Hepatocyte (in vitro differentiated cells): Measurements from ENCODE around the gene CAPN15. TPM values are rescaled to one million over a fixed set of nuclear protein-coding genes. Genes with fewer than 3 reads are reported as not detected.

Experiments
- DNase-seq: peaks from one replicate; pipeline ENCODE4 v3.0.0-alpha.2; 2016; ENCODE audit warnings: low spot score
- H2AFZ ChIP-seq: fragments of 200-600 bp; sonication (generic); 2 replicates; pipeline ENCODE4 v1.6.0; 2016; ENCODE audit warnings: antibody characterized with exemption, mild to moderate bottlenecking
- H3K27ac ChIP-seq: fragments of 200-600 bp; sonication (generic); 2 replicates; pipeline ENCODE4 v1.5.1; 2016; ENCODE audit warnings: mild to moderate bottlenecking
- H3K27me3 ChIP-seq: fragments of 200-600 bp; sonication (generic); 2 replicates; pipeline ENCODE4 v1.6.1; 2016
- H3K36me3 ChIP-seq: fragments of 200-600 bp; sonication (generic); replicated peaks from 2 replicates; pipeline ENCODE4 v1.5.1; 2016; ENCODE audit warnings: low read depth; ENCODE audit not compliant: insufficient read depth
- H3K4me1 ChIP-seq: fragments of 200-600 bp; sonication (generic); 2 replicates; pipeline ENCODE4 v1.5.1; 2016; ENCODE audit warnings: mild to moderate bottlenecking, moderate library complexity; ENCODE audit not compliant: insufficient read depth
- H3K4me2 ChIP-seq: fragments of 200-600 bp; sonication (generic); 2 replicates; pipeline ENCODE4 v1.6.0; 2016
- H3K4me3 ChIP-seq: fragments of 200-600 bp; sonication (generic); 2 replicates; pipeline ENCODE4 v1.5.1; 2016; ENCODE audit warnings: mild to moderate bottlenecking
- H3K79me2 ChIP-seq: fragments of 200-600 bp; sonication (generic); 2 replicates; pipeline ENCODE4 v1.6.0; 2017; ENCODE audit warnings: mild to moderate bottlenecking
- H3K9me2 ChIP-seq: fragments of 200-600 bp; sonication (generic); replicated peaks from 2 replicates; pipeline ENCODE4 v1.6.0; 2017; ENCODE audit warnings: mild to moderate bottlenecking; ENCODE audit not compliant: insufficient read depth
- H3K9me3 ChIP-seq: fragments of 200-600 bp; sonication (generic); 2 replicates; pipeline ENCODE4 v1.5.1; 2016; ENCODE audit warnings: low read depth, mild to moderate bottlenecking
- H4K20me1 ChIP-seq: fragments of 200-600 bp; sonication (generic); 2 replicates; pipeline ENCODE4 v1.6.0; 2016; ENCODE audit warnings: mild to moderate bottlenecking; ENCODE audit not compliant: insufficient read depth, poor library complexity, severe bottlenecking
- EZH2 ChIP-seq: fragments of 200-600 bp; sonication (generic); IDR thresholded peaks from 2 replicates; pipeline ENCODE4 v1.6.1; 2016; ENCODE audit warnings: antibody characterized with exemption, mild to moderate bottlenecking, borderline replicate concordance
- EZH2phosphoT487 ChIP-seq: fragments of 200-600 bp; sonication (generic); IDR thresholded peaks from one replicate; pipeline ENCODE4 v1.6.1; 2018; ENCODE audit warnings: antibody characterized with exemption, mild to moderate bottlenecking, low read depth, moderate library complexity; ENCODE audit not compliant: unreplicated experiment, severe bottlenecking
- WGBS: methylation state at CpG from one replicate; pipeline ENCODE4 v1.1.6; 2016; ENCODE audit warnings: low lambda C conversion rate; ENCODE audit errors: missing lambda C conversion rate; 5-methylcytosine and 5-hydroxymethylcytosine counted together
- polyA plus RNA-seq: library from polyadenylated mRNA; unstranded; fragments of >200 nt; fragmentation: Nextera tagmentation; extraction: Ambion mirVana; gene quantifications from 2 replicates; pipeline ENCODE4 v1.2.1, GENCODE V29; 2016
- total RNA-seq: library from RNA; depleted of rRNA; stranded (reverse); fragments of >200 nt; gene quantifications from 2 replicates; pipeline ENCODE4 v1.2.3, GENCODE V29; 2014
- TF ChIP-seq, protein P1 (sequence below): fragments of 200-600 bp; sonication (generic); IDR thresholded peaks from 2 replicates; pipeline ENCODE4 v1.5.1; 2016; ENCODE audit warnings: antibody characterized with exemption, mild to moderate bottlenecking; ENCODE audit not compliant: poor library complexity

CAPN15 gene
- total and polyA plus RNA-seq, 2 experiments from 2014 or later: 41.7 to 42.7 TPM

DNA sequence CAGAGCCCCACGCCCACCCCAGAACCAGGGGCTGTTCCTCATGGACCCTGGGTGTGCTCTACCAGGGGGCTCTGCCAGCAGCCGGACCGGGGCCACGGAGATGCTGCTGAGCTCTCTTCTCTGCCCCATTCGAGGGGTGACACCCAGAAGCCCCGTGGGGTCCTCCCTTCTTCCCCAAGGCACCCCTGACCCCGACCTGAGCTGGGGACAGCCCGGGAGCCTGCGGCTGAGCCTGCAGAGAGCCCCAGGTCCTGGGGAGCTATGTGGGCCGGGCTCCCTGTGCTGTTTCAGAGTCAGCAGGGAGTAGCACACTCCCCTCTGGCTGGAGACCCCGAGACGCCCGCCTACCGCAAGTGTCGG, 31.5 kb downstream of the CAPN15 start:
- Histone ChIP-seq H3K4me2 (no peak overlapping the region), H3K9me3 (no peaks in the 10 kb centered on the region), H3K27ac (no peak overlapping the region), H4K20me1 (no peaks in the 10 kb centered on the region), H3K4me3 (no peak overlapping the region), H3K36me3 (no peaks in the 10 kb centered on the region), H3K9me2 (no peaks in the 10 kb centered on the region), H2AFZ (no peak overlapping the region), H3K4me1 (no peaks in the 10 kb centered on the region), H3K27me3 (peaks cover 30% of the 10 kb centered on the region), H3K79me2 (no peaks in the 10 kb centered on the region)
- WGBS: 75% methylated on average over 15 of the region's 15 CpGs
- DNase-seq: no peak
- TF ChIP-seq EZH2 (no peak), EZH2phosphoT487 (no peak)
- TF ChIP-seq, protein P1, sequence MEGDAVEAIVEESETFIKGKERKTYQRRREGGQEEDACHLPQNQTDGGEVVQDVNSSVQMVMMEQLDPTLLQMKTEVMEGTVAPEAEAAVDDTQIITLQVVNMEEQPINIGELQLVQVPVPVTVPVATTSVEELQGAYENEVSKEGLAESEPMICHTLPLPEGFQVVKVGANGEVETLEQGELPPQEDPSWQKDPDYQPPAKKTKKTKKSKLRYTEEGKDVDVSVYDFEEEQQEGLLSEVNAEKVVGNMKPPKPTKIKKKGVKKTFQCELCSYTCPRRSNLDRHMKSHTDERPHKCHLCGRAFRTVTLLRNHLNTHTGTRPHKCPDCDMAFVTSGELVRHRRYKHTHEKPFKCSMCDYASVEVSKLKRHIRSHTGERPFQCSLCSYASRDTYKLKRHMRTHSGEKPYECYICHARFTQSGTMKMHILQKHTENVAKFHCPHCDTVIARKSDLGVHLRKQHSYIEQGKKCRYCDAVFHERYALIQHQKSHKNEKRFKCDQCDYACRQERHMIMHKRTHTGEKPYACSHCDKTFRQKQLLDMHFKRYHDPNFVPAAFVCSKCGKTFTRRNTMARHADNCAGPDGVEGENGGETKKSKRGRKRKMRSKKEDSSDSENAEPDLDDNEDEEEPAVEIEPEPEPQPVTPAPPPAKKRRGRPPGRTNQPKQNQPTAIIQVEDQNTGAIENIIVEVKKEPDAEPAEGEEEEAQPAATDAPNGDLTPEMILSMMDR: no peak

DNA sequence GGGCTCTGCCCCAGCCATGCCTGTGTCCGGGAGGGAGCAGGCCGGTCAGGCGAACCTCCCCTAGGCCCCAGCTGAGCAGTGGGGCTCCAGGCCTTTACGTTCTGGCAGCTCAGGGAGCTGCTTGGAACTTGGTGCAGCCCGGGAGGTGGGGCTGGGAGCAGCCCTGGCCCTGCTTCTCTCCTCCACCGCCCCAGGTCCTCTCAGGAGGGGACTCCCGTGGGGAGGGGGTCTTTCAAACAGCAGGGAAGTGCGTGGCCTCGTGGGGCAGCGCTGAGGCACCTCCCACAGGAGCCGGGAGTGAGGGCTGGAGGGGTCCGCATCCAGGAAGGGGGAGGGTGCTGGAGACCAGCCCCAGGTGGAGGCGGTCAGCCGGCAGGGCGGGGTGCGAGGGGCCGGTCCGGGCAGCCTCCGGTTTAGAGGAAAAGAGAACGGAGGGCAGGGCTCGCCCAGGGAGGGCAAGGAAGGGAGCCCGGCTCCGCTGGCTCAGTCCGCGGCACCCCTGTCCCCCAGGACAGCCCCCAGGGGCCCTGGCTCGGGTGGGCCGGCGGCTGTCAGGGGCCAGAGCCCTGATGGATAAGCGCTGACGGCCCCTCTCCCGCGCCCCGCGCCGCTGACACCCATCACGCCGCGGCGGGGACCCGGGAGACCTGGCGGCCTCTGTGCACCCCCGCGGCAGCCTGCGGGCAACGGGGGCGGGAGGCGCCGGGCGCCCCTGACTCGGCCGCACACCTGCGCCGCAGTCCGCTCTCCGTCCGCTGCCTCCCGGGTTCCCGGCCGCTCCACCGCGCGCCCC, 32.1 kb downstream of the CAPN15 start:
- Histone ChIP-seq H3K4me2 (peak overlapping the region; percentile 68), H2AFZ (no peak overlapping the region), H3K9me3 (no peaks in the 10 kb centered on the region), H3K27ac (no peak overlapping the region), H3K27me3 (peaks cover 30% of the 10 kb centered on the region), H3K4me3 (no peak overlapping the region), H3K9me2 (no peaks in the 10 kb centered on the region), H3K79me2 (no peaks in the 10 kb centered on the region), H3K36me3 (no peaks in the 10 kb centered on the region), H3K4me1 (no peaks in the 10 kb centered on the region), H4K20me1 (no peaks in the 10 kb centered on the region)
- WGBS: 9% methylated on average over 37 of the region's 62 CpGs
- TF ChIP-seq EZH2phosphoT487: no peak
- TF ChIP-seq, protein P1: no peak
- TF ChIP-seq EZH2: peak; percentile 46
- DNase-seq: no peak

DNA sequence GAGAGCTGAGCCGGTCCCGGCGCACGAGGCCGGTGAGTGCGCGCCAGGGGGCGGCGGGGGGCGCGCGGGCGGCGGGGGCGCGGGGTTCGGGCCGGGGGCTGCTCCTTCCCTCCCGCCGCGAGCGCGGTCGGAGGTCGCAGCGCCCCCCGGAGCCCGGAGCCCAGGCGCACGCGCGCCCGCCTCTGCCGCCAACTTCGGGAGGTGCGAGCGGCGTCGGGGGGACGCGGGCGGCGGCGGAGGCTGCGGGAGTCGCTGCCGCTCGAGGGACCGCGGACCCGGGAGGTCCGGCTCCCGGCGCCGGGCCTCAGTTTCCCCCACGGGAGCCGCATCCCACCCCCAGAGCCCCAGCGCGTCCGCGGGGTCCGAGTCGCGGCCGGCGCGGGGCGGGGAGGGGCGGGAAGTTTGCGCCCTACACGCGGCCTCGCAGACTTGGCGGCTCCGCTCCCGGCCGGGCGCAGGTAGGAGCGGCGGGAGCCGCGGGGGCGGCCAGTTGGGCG, 32.7 kb downstream of the CAPN15 start, which contains the start of gene PRR35:
TSS of gene PRR35 (plus strand) at position 191 of the 497 bp plus-strand sequence. CDS start 2,901 bp downstream, outside the sequence.
- Histone ChIP-seq H3K27me3 (peaks cover 30% of the 10 kb centered on the region), H3K4me3 (no peak within 1 kb of the TSS)

More for the DNA sequence above, 32.7 kb downstream of the CAPN15 start, which contains the start of gene PRR35:
- no peaks in the 10 kb centered on the region for H3K36me3 ChIP-seq
- H2AFZ ChIP-seq: no peak within 1 kb of the TSS
- H3K9me2 ChIP-seq: no peaks in the 10 kb centered on the region
- peak within 1 kb of the TSS; percentile 79 for H3K4me2 ChIP-seq
- TF ChIP-seq EZH2phosphoT487 (peak; percentile 77), EZH2 (peak; percentile 76)
- TF ChIP-seq, protein P1: no peak
- DNase-seq: no peak
- H3K27ac ChIP-seq: no peak within 1 kb of the TSS
- peaks cover 6% of the 10 kb centered on the region for H3K4me1 ChIP-seq
- H3K9me3 ChIP-seq: no peaks in the 10 kb centered on the region
- no peaks in the 10 kb centered on the region for H4K20me1 ChIP-seq
- 0% methylated on average over 3 of the region's 84 CpGs for WGBS
- no peaks in the 10 kb centered on the region for H3K79me2 ChIP-seq
